ENCODE measurements around the gene NPPA. TPM values are rescaled to one million over a fixed set of nuclear protein-coding genes. Genes with fewer than 3 reads are reported as not detected.
"Not testable (repeated sequence)": the region's sequence is repeated elsewhere in the genome, so short reads cannot be mapped to it uniquely, and the experiment has no call there.

The NPPA gene
- total RNA-seq, 1 donor from 2014 or later, result not detected

GRCh38 chr1:11813021-11813420, 34.6 kb downstream of the NPPA start:
- no peak for DNase-seq (ENCODE audit: low read depth, low spot score)

GRCh38 chr1:11807133-11807532, 40.5 kb downstream of the NPPA start:
- no peak for DNase-seq (ENCODE audit: low read depth, low spot score)

GRCh38 chr1:11806307-11806936, 41.2 kb downstream of the NPPA start:
- DNase-seq (ENCODE audit: low read depth, low spot score), result no peak

- peak; percentile 96 for DNase-seq (ENCODE audit: low read depth, low spot score)
Measured at GRCh38 chr1:11805422-11806306, 41.9 kb downstream of the NPPA start, which contains the start of the genes CLCN6 and MTHFR. Gene CLCN6, plus strand, starts transcription at chr1:11806191. Its CDS starts 72 bp downstream, at chr1:11806263. Gene MTHFR, minus strand, starts transcription at chr1:11805964. Its CDS starts 2,848 bp downstream, at chr1:11803116.

- no peak for DNase-seq (ENCODE audit: low read depth, low spot score)
Measured at GRCh38 chr1:11804666-11805421, 42.7 kb downstream of the NPPA start.

- DNase-seq (ENCODE audit: low read depth, low spot score), result not testable (repeated sequence)
Measured at GRCh38 chr1:11803924-11804665, 43.5 kb downstream of the NPPA start.

- DNase-seq (ENCODE audit: low read depth, low spot score), result peak; percentile 84
Measured at GRCh38 chr1:11802973-11803885, 44.4 kb downstream of the NPPA start.

GRCh38 chr1:11802616-11802972, 45.0 kb downstream of the NPPA start:
- DNase-seq (ENCODE audit: low read depth, low spot score), result no peak

GRCh38 chr1:11800756-11801433, 46.7 kb downstream of the NPPA start:
- no peak for DNase-seq (ENCODE audit: low read depth, low spot score)

- DNase-seq (ENCODE audit: low read depth, low spot score), result no peak
Measured at GRCh38 chr1:11800391-11800755, 47.2 kb downstream of the NPPA start.

GRCh38 chr1:11799896-11800295, 47.7 kb downstream of the NPPA start:
- no peak for DNase-seq (ENCODE audit: low read depth, low spot score)

GRCh38 chr1:11799099-11799498, 48.5 kb downstream of the NPPA start:
- DNase-seq (ENCODE audit: low read depth, low spot score), result no peak

GRCh38 chr1:11797525-11798216, 49.9 kb downstream of the NPPA start:
- peak; percentile 94 for DNase-seq (ENCODE audit: low read depth, low spot score)

- DNase-seq (ENCODE audit: low read depth, low spot score), result no peak
Measured at GRCh38 chr1:11796036-11796828, 51.4 kb downstream of the NPPA start.

All from pulmonary artery endothelial cell (primary cell).